Activated T-cell treated with anti-CD3 and anti-CD28 coated beads for 1 hour (primary cell): Measurements from ENCODE around the gene SNRNP35.
A peak's percentile ranks its signal among the peaks of the same experiment; 100 is the strongest.
"Not testable (repeated sequence)": the region's sequence is repeated elsewhere in the genome, so short reads cannot be mapped to it uniquely, and the experiment has no call there.

Source experiments
- DNase-seq: peaks from one replicate; pipeline ENCODE4 v3.0.0-alpha.2; 2020; ENCODE audit warnings: low read depth

The SNRNP35 gene, protein sequence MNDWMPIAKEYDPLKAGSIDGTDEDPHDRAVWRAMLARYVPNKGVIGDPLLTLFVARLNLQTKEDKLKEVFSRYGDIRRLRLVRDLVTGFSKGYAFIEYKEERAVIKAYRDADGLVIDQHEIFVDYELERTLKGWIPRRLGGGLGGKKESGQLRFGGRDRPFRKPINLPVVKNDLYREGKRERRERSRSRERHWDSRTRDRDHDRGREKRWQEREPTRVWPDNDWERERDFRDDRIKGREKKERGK

GRCh38 chr12:123457980-123458779 is at the start of gene SNRNP35:
TSS of gene SNRNP35 (plus strand) at chr12:123458139. CDS start at chr12:123465541, 7,402 bp downstream.
- DNase-seq, result peak; percentile 83

DNA sequence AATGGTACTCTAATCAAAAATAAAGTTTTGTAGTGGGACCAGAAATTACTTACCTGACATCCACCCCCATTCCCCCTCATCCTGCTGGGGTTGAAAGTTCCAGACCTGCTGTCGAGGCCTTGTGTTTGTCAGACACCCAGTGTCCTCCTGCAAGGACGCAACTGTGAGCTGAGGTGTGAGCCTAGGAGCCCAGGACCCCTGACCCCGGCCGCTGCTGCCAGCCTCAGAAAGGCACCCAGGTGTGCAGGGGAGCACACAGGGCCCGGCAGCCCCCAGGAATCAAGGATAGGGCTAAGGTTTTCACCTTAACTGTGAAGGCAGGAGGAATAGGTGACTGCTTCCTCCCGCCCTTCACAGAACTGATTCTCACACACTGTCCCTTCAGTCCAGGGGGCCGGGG is 49.3 kb upstream of the SNRNP35 start:
- not testable (repeated sequence) for DNase-seq

GRCh38 chr12:123409284-123410040 is 48.5 kb upstream of the SNRNP35 start:
- not testable (repeated sequence) for DNase-seq

DNA sequence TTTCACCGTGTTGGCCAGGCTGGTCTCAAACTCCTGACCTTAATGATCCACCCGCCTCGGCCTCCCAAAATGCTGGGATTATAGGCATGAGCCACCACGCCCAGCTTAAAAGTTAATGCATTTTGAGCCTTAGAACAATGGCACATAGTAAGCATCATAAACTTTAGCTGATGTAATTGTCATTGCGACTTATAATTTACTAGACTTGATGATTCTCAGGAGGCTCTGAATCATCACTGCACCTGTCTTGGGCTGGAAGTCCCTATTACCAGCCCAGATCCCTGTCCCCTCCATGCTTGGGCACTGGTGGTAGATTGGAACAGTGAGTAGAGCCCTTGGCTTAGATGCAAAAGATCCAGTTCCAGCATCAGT is 47.9 kb upstream of the SNRNP35 start:
- DNase-seq, result no peak

DNA sequence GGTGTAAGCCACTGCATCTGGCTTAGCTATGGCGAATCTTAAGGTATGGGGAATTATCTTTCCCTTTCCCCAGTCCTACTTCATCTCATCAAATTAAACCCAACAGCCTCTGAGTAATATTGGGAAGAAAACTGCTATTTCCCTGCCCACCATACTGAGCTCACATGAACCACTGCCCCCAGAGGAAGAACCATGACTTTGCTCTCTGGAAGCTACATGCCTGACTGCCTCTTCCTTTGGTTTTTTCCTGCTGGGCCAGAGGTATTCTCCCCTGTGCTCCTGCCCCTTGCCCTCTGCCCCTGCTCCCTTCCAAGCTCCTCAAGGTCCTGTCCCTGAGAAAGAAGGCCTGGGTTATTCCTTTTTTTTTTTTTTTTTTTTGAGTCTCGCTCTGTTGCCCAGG is 36.6 kb upstream of the SNRNP35 start:
- no peak for DNase-seq

DNA sequence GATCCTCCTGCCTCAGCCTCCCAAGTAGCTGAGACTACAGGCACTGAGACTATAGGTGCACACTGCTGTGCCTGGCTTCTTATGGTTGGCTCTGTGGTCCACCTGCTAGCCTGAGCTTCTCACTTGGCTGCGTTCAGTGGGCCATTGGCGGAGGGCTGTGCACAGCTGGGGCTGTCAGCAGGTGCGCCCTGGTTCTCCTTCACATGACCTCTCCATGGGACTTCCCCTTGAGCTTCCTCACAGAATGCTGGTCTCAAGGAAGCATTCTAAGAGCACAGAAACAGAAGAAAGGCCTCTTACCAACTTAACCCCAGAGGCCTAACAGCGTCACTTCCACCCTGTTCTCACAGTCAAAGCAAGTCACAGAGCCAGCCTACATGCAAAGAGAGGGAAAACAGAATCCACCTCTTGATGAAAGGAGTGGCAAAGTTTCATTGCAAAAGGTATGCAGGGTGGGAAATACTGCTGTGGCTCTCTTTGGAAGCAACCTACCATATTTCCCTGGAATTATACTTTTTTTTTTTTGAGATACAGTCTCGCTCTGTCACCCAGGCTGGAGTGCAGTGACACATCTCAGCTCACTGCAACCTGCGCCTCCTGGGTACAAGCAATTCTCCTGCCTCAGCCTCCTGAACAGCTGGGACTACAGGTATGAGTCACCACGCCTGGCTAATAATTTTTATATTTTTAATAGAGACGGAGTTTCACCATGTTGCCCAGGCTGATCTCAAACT is 30.7 kb upstream of the SNRNP35 start:
- DNase-seq, result no peak

GRCh38 chr12:123428591-123428990 is 29.3 kb upstream of the SNRNP35 start:
- DNase-seq, result no peak

- not testable (repeated sequence) for DNase-seq
These were observed 28.8 kb upstream of the SNRNP35 start for GRCh38 chr12:123429101-123429500.

DNA sequence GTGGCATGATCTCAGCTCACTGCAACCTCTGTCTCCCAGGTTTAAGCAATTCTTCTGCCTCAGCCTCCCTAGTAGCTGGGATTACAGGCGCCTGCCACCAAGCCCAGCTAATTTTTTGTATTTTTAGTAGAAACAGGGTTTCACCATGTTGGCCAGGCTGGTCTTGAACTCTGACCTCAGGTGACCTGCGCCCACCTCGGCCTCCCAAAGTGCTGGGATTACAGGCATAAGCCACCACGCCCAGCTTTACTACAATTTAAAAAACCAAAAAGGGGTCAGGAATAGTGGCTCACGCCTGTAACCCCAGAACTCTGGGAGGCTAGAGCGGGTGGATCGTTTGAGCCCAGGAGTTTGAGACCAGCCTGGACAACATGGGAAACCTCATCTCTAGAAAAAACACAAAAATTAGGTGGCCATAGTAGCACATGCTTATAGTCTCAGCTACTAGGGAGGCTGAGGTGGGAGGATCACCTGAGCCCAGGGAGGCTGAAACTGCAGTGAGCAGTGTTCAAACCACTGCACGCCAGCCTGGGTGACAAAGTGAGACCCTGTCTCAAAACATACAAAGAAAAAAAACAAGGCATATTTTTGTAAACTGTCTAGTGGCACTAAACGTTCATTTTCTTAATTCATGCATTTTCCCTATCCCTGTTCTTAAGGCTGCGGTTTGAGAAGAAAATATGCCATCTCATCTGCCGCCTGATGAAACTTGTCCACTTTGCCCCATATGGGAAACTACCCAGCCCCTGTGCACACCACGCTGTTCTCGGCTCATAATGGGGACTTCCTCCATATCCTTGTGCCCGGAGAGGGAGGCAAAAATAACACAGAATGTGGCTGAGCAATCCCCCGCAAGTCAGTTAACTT is 25.8 kb upstream of the SNRNP35 start:
- DNase-seq, result not testable (repeated sequence)

- DNase-seq, result no peak
These were observed 24.3 kb upstream of the SNRNP35 start for GRCh38 chr12:123433615-123434014.

GRCh38 chr12:123435636-123436016 is 22.3 kb upstream of the SNRNP35 start:
- DNase-seq, result no peak

DNA sequence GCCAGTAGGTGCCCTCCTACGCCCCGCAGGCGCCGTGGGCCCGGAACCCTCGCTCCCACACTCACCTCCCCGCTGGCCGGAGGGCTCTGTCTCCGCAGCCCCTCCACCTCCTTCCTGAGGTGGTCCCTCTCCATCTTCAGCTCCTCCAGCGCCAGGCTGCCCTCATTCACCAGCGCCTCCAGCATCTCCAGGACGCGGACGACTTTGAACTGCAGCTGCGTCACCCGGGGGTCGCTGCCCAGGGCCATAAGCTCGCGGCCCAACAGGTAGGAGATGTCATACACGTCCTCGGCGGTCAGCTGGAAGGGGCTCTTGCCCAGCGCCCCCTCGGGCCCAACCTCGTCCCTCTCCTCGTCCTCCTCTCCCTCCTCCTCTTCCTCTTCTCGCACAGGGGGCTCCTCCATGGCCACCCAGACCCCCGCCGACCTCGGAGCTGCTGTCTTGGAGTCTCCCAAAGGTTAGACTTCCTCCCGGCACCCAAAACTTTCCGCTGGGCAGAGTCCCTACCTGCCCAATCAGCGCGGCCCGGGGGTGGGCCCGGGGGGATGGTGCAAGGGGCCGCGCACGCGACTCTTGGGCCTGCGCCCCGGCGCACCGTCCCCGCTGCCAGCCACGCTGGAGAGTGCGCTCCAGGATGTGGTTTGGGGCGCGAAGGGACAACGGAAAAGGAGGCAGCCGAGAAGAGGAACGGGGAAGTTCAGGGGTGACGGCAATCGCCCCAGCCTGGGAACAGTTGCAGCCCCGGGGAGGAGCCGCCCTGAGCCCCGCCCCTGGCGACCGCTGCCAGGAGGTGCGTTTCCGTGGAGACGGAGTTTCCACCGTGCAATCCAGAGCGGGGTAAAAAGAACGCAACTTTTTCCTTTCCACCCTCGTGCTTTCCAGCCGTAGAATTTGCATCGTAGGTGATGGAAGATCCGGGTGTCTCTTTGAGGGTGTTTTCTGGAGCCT is 21.6 kb upstream of the SNRNP35 start, which contains the start of gene RILPL2:
Gene RILPL2, minus strand, starts transcription at position 668 of the 948 bp plus-strand sequence. Its CDS starts 264 bp downstream, at position 404.
- peak; percentile 86 for DNase-seq

DNA sequence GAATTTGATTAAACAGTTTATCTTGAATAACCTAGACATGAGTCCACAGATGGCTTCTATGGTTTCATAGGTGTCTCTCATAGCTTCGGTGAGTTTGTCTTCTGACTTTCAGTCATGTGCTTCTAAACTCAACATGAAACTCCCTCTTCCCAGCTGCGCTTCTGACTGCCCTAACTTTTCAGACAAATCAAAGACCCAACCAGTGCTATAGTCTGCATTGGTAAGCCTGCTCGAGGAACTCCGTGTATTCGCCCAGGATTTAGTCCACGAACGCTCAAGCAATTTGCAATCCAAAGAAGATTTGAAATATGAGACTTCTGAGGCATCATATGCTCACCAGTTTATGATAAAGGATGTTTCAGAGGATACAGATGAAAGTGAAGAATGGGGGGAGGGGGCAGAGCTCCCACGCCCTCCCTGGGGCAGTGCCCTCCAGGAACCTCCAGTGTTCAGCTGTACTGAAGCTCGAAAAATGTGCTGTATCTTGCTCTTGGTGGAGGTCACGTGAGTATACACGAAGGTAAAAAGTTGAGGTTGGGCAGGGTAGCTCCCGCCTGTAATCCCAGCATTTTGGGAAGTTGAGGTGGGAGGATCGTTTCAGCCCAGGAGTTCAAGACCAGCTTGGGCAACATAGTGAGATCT is 16.3 kb upstream of the SNRNP35 start:
- DNase-seq, result no peak

- no peak for DNase-seq
These were observed 15.2 kb upstream of the SNRNP35 start for GRCh38 chr12:123442774-123443173.

- DNase-seq, result no peak
These were observed 13.6 kb upstream of the SNRNP35 start for GRCh38 chr12:123444092-123445026.

DNA sequence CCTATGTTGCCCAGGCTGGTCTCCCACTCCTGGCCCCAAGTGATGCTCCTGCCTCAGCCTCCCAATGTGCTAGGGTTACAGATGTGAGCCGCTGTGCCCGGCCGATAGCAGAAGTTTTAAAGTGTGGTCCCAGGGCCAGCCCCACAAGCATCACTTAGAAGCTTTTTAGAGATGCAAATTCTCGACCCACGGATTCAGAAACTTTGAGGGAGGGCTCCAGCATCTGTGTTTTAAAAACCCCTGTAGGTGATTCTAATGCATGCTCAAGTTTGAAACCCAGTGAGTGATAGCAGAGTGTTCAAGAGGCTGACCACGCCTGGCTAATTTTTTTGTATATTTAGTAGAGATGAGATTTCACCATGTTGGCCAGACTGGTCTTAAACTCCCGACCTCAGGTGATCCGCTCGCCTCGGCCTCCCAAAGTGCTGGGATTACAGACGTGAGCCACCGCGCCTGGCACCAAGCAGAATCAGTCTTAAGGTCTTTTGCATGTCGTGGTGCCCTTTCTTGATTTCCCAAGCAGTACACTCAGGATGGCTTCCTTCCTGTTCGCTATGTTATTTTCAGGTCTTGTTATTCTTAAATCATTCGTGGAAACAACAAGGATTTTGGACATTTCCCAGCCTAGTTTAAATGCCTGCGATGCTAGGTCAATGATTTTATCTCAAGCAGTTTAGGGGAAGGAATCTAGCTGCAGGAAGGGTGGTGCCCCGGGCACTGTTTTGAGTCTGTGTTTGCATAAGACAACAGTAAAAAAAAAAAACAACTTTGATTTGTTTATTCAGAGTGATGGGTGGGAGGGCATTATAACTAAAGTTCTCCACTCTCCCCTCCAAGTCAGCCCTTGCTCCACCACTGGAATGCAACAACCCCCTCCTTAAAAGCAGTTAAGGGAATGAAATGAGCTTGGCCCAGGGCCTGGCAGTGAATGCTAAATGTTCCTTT is 12.3 kb upstream of the SNRNP35 start:
- DNase-seq, result no peak

- no peak for DNase-seq
These were observed 11.6 kb upstream of the SNRNP35 start for GRCh38 chr12:123446333-123446713.
